Measurements from ENCODE around the gene FUNDC2. TPM values are rescaled to one million over a fixed set of nuclear protein-coding genes. Genes with fewer than 3 reads are reported as not detected.

The FUNDC2 gene
- total and polyA plus RNA-seq, 2 donors (not counting 3 experiments of a cell fraction or from before 2014, with no cell fraction given), result 53.3 to 65.6 TPM

DNA sequence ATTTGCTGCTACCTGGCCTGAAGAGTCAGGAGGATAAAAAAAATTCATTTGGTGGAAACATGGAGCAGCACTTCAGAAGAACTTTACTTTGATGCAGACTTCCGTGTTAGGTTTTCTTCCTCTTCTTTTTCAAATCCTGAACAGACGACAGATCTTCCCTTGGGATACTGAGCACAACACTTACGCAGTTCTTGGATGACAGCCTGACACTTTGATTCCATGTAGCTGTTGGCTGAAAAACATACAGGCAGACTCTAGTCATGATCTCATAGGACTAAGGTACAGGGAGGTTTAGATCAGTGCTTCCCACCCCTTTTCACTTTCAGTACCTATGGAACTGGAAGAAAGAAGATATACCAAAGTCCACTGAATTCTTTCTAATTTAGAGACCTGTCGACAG is 35.1 kb downstream of the FUNDC2 start:
- Histone ChIP-seq H3K4me1 (ENCODE audit: control insufficient read depth, extremely low read depth, insufficient read depth, low read length) (peaks cover 5% of the 10 kb centered on the region), H3K36me3 (ENCODE audit: control insufficient read depth in 2 of 2, extremely low read depth in 1 of 2, insufficient read depth in 2 of 2, low read length in 2 of 2) (no peaks in the 10 kb centered on the region), H3K27ac (ENCODE audit: insufficient read depth, low read depth, low read length) (no peak overlapping the region), H3K9ac (replicated peaks; ENCODE audit: extremely low read depth, insufficient read depth, low read length) (no peak overlapping the region), H3K79me2 (ENCODE audit: control insufficient read depth, insufficient read depth, low read length) (no peaks in the 10 kb centered on the region), H3K4me3 (replicated peaks in 1 of 3; ENCODE audit: insufficient read depth in 1 of 3, low read depth in 1 of 3, low read length in 3 of 3) (no peak overlapping the region), H3K9me1 (replicated peaks; ENCODE audit: control insufficient read depth, extremely low read depth, insufficient read depth, low read length) (no peaks in the 10 kb centered on the region), H3K27me3 (ENCODE audit: control insufficient read depth in 2 of 2, insufficient read depth in 2 of 2, low read length in 2 of 2) (no peaks in the 10 kb centered on the region), H2AFZ (ENCODE audit: low read depth, low read length) (no peak overlapping the region), H3K4me2 (ENCODE audit: insufficient read depth, low read length) (no peak overlapping the region), H4K20me1 (replicated peaks; ENCODE audit: control insufficient read depth, extremely low read depth, insufficient read depth, low read length) (no peaks in the 10 kb centered on the region), H3K9me3 (replicated peaks; ENCODE audit: control insufficient read depth, insufficient read depth, low read length) (no peaks in the 10 kb centered on the region)
- FAIRE-seq (no peak), DNase-seq (ENCODE audit: low read depth, low spot score) (no peak)
- ChIA-PET POLR2A (no interaction called here), CTCF (interaction anchor here (1.8 kb wide), 1 partner anchor 13 kb away, joined by 5 read pairs; no protein-coding TSS in a partner anchor)
- intact Hi-C loops (cut with micrococcal nuclease) (no loop called here), dilution Hi-C loops (cut with MboI; ENCODE audit: extremely low pct_ligation_motif_present, low sequenced_read_pairs) (no loop called here)
- TF ChIP-seq POLR2A (IDR thresholded peaks at IDR 0.05; ENCODE audit: low read depth, low read length), result no peak
- TF ChIP-seq, protein P1, sequence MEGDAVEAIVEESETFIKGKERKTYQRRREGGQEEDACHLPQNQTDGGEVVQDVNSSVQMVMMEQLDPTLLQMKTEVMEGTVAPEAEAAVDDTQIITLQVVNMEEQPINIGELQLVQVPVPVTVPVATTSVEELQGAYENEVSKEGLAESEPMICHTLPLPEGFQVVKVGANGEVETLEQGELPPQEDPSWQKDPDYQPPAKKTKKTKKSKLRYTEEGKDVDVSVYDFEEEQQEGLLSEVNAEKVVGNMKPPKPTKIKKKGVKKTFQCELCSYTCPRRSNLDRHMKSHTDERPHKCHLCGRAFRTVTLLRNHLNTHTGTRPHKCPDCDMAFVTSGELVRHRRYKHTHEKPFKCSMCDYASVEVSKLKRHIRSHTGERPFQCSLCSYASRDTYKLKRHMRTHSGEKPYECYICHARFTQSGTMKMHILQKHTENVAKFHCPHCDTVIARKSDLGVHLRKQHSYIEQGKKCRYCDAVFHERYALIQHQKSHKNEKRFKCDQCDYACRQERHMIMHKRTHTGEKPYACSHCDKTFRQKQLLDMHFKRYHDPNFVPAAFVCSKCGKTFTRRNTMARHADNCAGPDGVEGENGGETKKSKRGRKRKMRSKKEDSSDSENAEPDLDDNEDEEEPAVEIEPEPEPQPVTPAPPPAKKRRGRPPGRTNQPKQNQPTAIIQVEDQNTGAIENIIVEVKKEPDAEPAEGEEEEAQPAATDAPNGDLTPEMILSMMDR (IDR thresholded peaks at IDR 0.05; ENCODE audit: extremely low read depth in 1 of 2, insufficient read depth in 1 of 2, low read depth in 1 of 2, low read length in 2 of 2), result no peak
- no peak for TF ChIP-seq EZH2 (IDR thresholded peaks at IDR 0.05; ENCODE audit: borderline replicate concordance, low read depth, low read length, severe bottlenecking)
- TF ChIP-seq JUN (IDR thresholded peaks at IDR 0.05; ENCODE audit: borderline replicate concordance, insufficient read depth, insufficient read length, low read depth), result no peak
- TF ChIP-seq GATA2 (IDR thresholded peaks at IDR 0.05; ENCODE audit: insufficient read depth, insufficient read length, low read depth, low read length), result no peak
- no TSS peak for BruUV-seq (replicated peaks)

DNA sequence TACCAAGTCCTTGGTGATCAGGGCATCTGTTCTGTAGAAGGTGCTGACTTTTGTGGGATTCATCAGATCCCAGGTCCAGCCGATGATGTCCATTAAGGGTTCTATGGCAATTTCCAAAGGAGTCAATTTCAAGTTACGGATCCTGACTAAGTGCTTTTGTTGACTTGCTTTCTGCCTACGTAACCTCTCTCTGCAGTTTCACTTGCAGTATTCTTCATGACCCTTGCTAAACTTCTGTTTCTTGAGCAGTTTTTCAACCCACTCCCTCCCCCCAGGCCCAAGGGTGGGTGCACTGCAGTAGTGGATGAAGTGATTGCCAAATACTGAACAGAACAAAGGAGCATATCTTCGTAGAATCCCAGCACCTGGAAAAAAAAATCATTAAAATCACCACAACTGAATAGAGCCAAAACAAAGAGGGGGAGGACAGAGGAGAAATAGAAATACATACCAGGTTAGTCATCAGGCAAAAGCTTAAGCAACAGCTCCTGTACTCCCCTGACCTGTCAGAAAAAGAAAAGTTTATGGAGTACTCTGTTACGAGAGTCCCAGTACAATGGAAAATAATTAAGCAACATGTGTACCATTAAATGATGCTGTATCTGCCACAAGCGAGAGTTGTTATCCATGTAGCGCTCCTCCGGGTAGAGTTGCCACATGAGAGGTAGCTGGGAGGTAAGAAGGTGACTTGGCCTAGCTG is 38.5 kb downstream of the FUNDC2 start:
- intact Hi-C loops (cut with micrococcal nuclease), result no loop called here
- Histone ChIP-seq H3K9me3 (replicated peaks; ENCODE audit: control insufficient read depth, insufficient read depth, low read length) (no peaks in the 10 kb centered on the region), H3K79me2 (ENCODE audit: control insufficient read depth, insufficient read depth, low read length) (peaks cover 21% of the 10 kb centered on the region), H3K9me1 (replicated peaks; ENCODE audit: control insufficient read depth, extremely low read depth, insufficient read depth, low read length) (no peaks in the 10 kb centered on the region), H3K27me3 (ENCODE audit: control insufficient read depth in 2 of 2, insufficient read depth in 2 of 2, low read length in 2 of 2) (no peaks in the 10 kb centered on the region), H3K4me3 (replicated peaks in 1 of 3; ENCODE audit: insufficient read depth in 1 of 3, low read depth in 1 of 3, low read length in 3 of 3) (no peak overlapping the region), H4K20me1 (replicated peaks; ENCODE audit: control insufficient read depth, extremely low read depth, insufficient read depth, low read length) (no peaks in the 10 kb centered on the region), H3K9ac (replicated peaks; ENCODE audit: extremely low read depth, insufficient read depth, low read length) (no peak overlapping the region), H2AFZ (ENCODE audit: low read depth, low read length) (no peak overlapping the region), H3K4me2 (ENCODE audit: insufficient read depth, low read length) (no peak overlapping the region), H3K27ac (ENCODE audit: insufficient read depth, low read depth, low read length) (no peak overlapping the region), H3K4me1 (ENCODE audit: control insufficient read depth, extremely low read depth, insufficient read depth, low read length) (peaks cover 16% of the 10 kb centered on the region), H3K36me3 (ENCODE audit: control insufficient read depth in 2 of 2, extremely low read depth in 1 of 2, insufficient read depth in 2 of 2, low read length in 2 of 2) (no peaks in the 10 kb centered on the region)
- DNase-seq (ENCODE audit: low read depth, low spot score) (no peak), FAIRE-seq (no peak)
- TF ChIP-seq POLR2AphosphoS5 (IDR thresholded peaks at IDR 0.05; ENCODE audit: insufficient read depth, low read depth, low read length) (no peak), GATA2 (IDR thresholded peaks at IDR 0.05; ENCODE audit: insufficient read depth, insufficient read length, low read depth, low read length) (no peak), JUN (IDR thresholded peaks at IDR 0.05; ENCODE audit: borderline replicate concordance, insufficient read depth, insufficient read length, low read depth) (no peak), EZH2 (IDR thresholded peaks at IDR 0.05; ENCODE audit: borderline replicate concordance, low read depth, low read length, severe bottlenecking) (no peak), FOS (IDR thresholded peaks at IDR 0.05; ENCODE audit: borderline replicate concordance, insufficient read depth, low read length) (no peak), MYC (IDR thresholded peaks at IDR 0.05; ENCODE audit: low read depth, low read length) (no peak), POLR2A (IDR thresholded peaks at IDR 0.05; ENCODE audit: low read depth, low read length) (no peak)
- TF ChIP-seq, protein P1 (IDR thresholded peaks at IDR 0.05; ENCODE audit: extremely low read depth in 1 of 2, insufficient read depth in 1 of 2, low read depth in 1 of 2, low read length in 2 of 2), result no peak
- TF ChIP-seq, protein P2, sequence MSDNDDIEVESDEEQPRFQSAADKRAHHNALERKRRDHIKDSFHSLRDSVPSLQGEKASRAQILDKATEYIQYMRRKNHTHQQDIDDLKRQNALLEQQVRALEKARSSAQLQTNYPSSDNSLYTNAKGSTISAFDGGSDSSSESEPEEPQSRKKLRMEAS (IDR thresholded peaks at IDR 0.05; ENCODE audit: insufficient read depth, insufficient read length), result no peak
- ChIA-PET POLR2A (no interaction called here), CTCF (no interaction called here)
- dilution Hi-C loops (cut with MboI; ENCODE audit: extremely low pct_ligation_motif_present, low sequenced_read_pairs), result no loop called here
- BruUV-seq (replicated peaks), result no TSS peak

Measured in endothelial cell of umbilical vein (primary cell).